Coronary artery (tissue), 2 donors: ENCODE results near the gene BPIFA1.
A peak's percentile ranks its signal among the peaks of the same experiment; 100 is the strongest.

Experiments
- DNase-seq: peaks from one replicate; pipeline ENCODE4 v3.0.0-alpha.2; 2017; ENCODE audit warnings: low spot score
- H3K27ac ChIP-seq, 2 donors: fragments of 200-600 bp; sonication (generic); one replicate each; pipeline ENCODE4 v1.5.1; 2016 to 2019
- H3K4me3 ChIP-seq: fragments of 200-600 bp; sonication (generic); 2 replicates; pipeline ENCODE4 v1.5.1; 2016; ENCODE audit warnings: mild to moderate bottlenecking, moderate library complexity
- CTCF ChIP-seq: fragments of 200-600 bp; sonication (generic); IDR thresholded peaks from one replicate; pipeline ENCODE4 v1.5.1; 2019; ENCODE audit warnings: antibody characterized with exemption

The BPIFA1 gene

GRCh38 chr20:33276303-33277113, 40.7 kb downstream of the BPIFA1 start:
- H3K4me3 ChIP-seq: no peak overlapping the region
- DNase-seq: no peak
- no peak for TF ChIP-seq CTCF
- H3K27ac ChIP-seq: no peak overlapping the region

GRCh38 chr20:33277471-33278441, 42.0 kb downstream of the BPIFA1 start:
- Histone ChIP-seq H3K27ac (no peak overlapping the region), H3K4me3 (no peak overlapping the region)
- TF ChIP-seq CTCF: no peak
- no peak for DNase-seq

- no peak overlapping the region for H3K4me3 ChIP-seq
- DNase-seq: no peak
- no peak for TF ChIP-seq CTCF
- no peak overlapping the region for H3K27ac ChIP-seq
Measured at GRCh38 chr20:33278700-33279099, 42.9 kb downstream of the BPIFA1 start.

- Histone ChIP-seq H3K27ac (no peak overlapping the region), H3K4me3 (no peak overlapping the region)
- TF ChIP-seq CTCF: no peak
- DNase-seq: peak; percentile 53
Measured at GRCh38 chr20:33279261-33279910, 43.6 kb downstream of the BPIFA1 start.

GRCh38 chr20:33280000-33280680, 44.3 kb downstream of the BPIFA1 start:
- DNase-seq: peak; percentile 49
- Histone ChIP-seq H3K4me3 (no peak overlapping the region), H3K27ac (no peak overlapping the region)
- TF ChIP-seq CTCF: no peak

- TF ChIP-seq CTCF: no peak
- no peak overlapping the region for H3K27ac ChIP-seq
- no peak for DNase-seq
Measured at GRCh38 chr20:33280775-33281174, 45.0 kb downstream of the BPIFA1 start.

More at GRCh38 chr20:33280775-33281174, 45.0 kb downstream of the BPIFA1 start:
- no peak overlapping the region for H3K4me3 ChIP-seq
